Uterus (tissue), 4 donors: Measurements from ENCODE around the gene ADM5. TPM values are rescaled to one million over a fixed set of nuclear protein-coding genes. Genes with fewer than 3 reads are reported as not detected.

Experiments
- DNase-seq, 2 donors: peaks; one replicate each; pipeline ENCODE4 v3.0.0-alpha.2; 2019 to 2020
- H3K27ac ChIP-seq, 2 donors: fragments of 200-600 bp; sonication (generic); 1 replicate in 1 of 2; 2 replicates in 1 of 2; pipeline ENCODE4 v1.5.1; 2016 to 2018
- H3K27me3 ChIP-seq, 2 donors: fragments of 200-600 bp; sonication (generic); one replicate each; pipeline ENCODE4 v1.5.1; 2018 to 2019; ENCODE audit warnings: control low read depth in 1 of 2
- H3K36me3 ChIP-seq, 2 donors: fragments of 200-600 bp; sonication (generic); one replicate each; pipeline ENCODE4 v1.5.1; 2019; ENCODE audit warnings: control low read depth in 1 of 2
- H3K4me1 ChIP-seq, 2 donors: fragments of 200-600 bp; sonication (generic); one replicate each; pipeline ENCODE4 v1.5.1; 2018 to 2019; ENCODE audit warnings: control low read depth in 1 of 2
- H3K4me3 ChIP-seq, 2 donors: fragments of 200-600 bp; sonication (generic); 1 replicate in 1 of 2; 2 replicates in 1 of 2; pipeline ENCODE4 v1.5.1; 2018 to 2019; ENCODE audit warnings: mild to moderate bottlenecking in 1 of 2
- H3K9me3 ChIP-seq, 2 donors: fragments of 200-600 bp; sonication (generic); one replicate each; pipeline ENCODE4 v1.5.1; 2019; ENCODE audit warnings: control low read depth in 1 of 2
- CTCF ChIP-seq, 4 experiments: fragments of 200-600 bp in 2 of 4; fragments of 450-650 bp in 2 of 4; sonication (generic) in 2 of 4; IDR thresholded peaks; one replicate each; pipeline ENCODE4 v1.5.1; 2016 to 2019; ENCODE audit warnings: antibody characterized with exemption in 4 of 4, mild to moderate bottlenecking in 2 of 4, moderate library complexity in 1 of 4
- POLR2A ChIP-seq, 2 donors: fragments of 450-650 bp; IDR thresholded peaks; one replicate each; pipeline ENCODE4 v1.6.1; 2016; ENCODE audit warnings: antibody characterized with exemption in 2 of 2, mild to moderate bottlenecking in 1 of 2, moderate library complexity in 1 of 2
- intact Hi-C: fragments of 100-400 bp; cut with DNase I; formaldehyde crosslinking; loops from one replicate; pipeline ENCODE4 v1.15.1; 2023; ENCODE audit warnings: low total_unique reads
- total RNA-seq, 4 donors: library from RNA; depleted of rRNA in 3 of 4; stranded (reverse); fragments of >200 nt in 3 of 4; gene quantifications; one replicate each; pipeline versions ENCODE4 v1.1.0 to v1.2.4, GENCODE V29; 2014 to 2023
- donor health status: DM: yes; HTN: yes; CAD: no.

The ADM5 gene
- total RNA-seq, 4 donors from 2014 or later: 1.3 to 6.0 (median 1.5) TPM; not detected in 1

GRCh38 chr19:49677231-49677900 lies 12.0 kb upstream of the ADM5 start, which contains the start of gene PRMT1:
PRMT1 (plus strand) TSS chr19:49677271; CDS start chr19:49677281, 10 bp downstream.
- no peaks in the 10 kb centered on the region for H3K9me3 ChIP-seq
- no peak for DNase-seq
- no peaks in the 10 kb centered on the region for H3K36me3 ChIP-seq
- H3K4me1 ChIP-seq: peaks cover 0 to 4% of the 10 kb centered on the region in 2 donors
- intact Hi-C loops: no loop called here
- TF ChIP-seq POLR2A (IDR thresholded peaks at IDR 0.05): peak; percentile 83 to 91
- no peak for TF ChIP-seq CTCF (IDR thresholded peaks at IDR 0.05)
- H3K27me3 ChIP-seq: no peaks in the 10 kb centered on the region
- peak within 1 kb of the TSS; percentile 64 to 86 for H3K4me3 ChIP-seq
- H3K27ac ChIP-seq: peak within 1 kb of the TSS; percentile 94 to 95

GRCh38 chr19:49677901-49678674 lies 11.3 kb upstream of the ADM5 start:
- peak; percentile 75 to 76 for DNase-seq
- Histone ChIP-seq H3K27me3 (no peaks in the 10 kb centered on the region), H3K9me3 (no peaks in the 10 kb centered on the region), H3K36me3 (no peaks in the 10 kb centered on the region), H3K27ac (peak overlapping the region; percentile 85 to 94), H3K4me1 (peaks cover 0 to 4% of the 10 kb centered on the region in 2 donors), H3K4me3 (peak overlapping the region; percentile 64 to 86)
- intact Hi-C loops: no loop called here
- TF ChIP-seq CTCF (IDR thresholded peaks at IDR 0.05): peak; percentile 37 to 62 (median 52)
- TF ChIP-seq POLR2A (IDR thresholded peaks at IDR 0.05): no peak

GRCh38 chr19:49678985-49679770 lies 10.2 kb upstream of the ADM5 start:
- peaks cover 0 to 4% of the 10 kb centered on the region in 2 donors for H3K4me1 ChIP-seq
- H3K4me3 ChIP-seq: no peak overlapping the region
- intact Hi-C loops: no loop called here
- peak in 1 of 2 donors; percentile 13 for DNase-seq
- H3K9me3 ChIP-seq: no peaks in the 10 kb centered on the region
- no peaks in the 10 kb centered on the region for H3K27me3 ChIP-seq
- no peaks in the 10 kb centered on the region for H3K36me3 ChIP-seq
- H3K27ac ChIP-seq: peak overlapping the region; percentile 65 to 85
- TF ChIP-seq POLR2A (IDR thresholded peaks at IDR 0.05) (no peak), CTCF (IDR thresholded peaks at IDR 0.05) (no peak)

- intact Hi-C loops: no loop called here
- DNase-seq: no peak
- no peaks in the 10 kb centered on the region for H3K9me3 ChIP-seq
- no peak overlapping the region for H3K4me3 ChIP-seq
- H3K27ac ChIP-seq: peak overlapping the region; percentile 65 to 70
- no peak for TF ChIP-seq POLR2A (IDR thresholded peaks at IDR 0.05)
- no peak for TF ChIP-seq CTCF (IDR thresholded peaks at IDR 0.05)
- no peaks in the 10 kb centered on the region for H3K27me3 ChIP-seq
- H3K4me1 ChIP-seq: peaks cover 0 to 4% of the 10 kb centered on the region in 2 donors
- no peaks in the 10 kb centered on the region for H3K36me3 ChIP-seq
Measured at GRCh38 chr19:49679771-49680413, 9.5 kb upstream of the ADM5 start.
